GM12873 (cell line): Measurements from ENCODE around the gene NUP153.

Experiments
- TF ChIP-seq, protein P1 (sequence below): IDR thresholded peaks from 2 replicates; pipeline ENCODE4 v1.5.1; 2012; ENCODE audit warnings: low read depth, mild to moderate bottlenecking, moderate library complexity, low read length, control low read depth; ENCODE audit not compliant: insufficient read depth; ENCODE audit errors: missing control alignments

The NUP153 gene

DNA sequence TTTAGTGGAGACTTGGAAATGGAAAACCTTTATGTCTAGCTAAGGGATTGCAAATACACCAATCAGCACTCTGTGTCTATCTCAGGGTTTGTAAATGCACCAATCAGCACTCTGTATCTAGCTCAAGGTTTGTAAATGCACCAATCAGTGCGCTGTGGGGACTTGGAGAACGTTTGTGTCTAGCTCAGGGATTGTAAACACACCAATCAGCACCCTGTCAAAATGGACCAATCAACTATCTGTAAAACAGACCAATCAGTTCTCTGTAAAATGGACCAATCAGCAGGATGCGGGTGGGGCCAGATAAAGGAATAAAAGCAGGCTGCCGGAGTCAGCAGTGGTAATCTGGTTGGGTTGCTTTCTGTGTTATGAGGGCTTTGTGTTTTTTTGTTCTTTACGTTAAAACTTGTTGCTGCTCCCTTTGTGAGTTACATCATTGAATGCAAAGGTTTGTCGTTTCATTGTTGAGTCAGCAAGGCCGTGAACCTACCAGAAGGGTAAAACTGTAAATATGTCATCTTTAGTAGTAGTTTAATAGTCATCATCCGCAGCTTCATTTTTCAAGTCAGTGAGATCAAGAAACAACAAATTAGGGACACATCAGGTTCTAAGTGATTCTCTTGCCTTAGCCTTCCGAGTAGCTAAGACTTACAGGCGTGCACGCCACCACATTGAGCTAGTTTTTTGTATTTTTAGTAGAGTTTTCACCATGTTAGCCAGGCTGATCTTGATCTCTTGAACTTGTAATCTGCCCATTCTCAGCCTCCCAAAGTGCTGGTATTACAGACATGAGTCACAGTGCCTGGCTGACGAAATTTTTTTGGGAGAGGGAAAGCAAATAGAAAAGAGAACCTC lies 22.7 kb upstream of the NUP153 start:
- TF ChIP-seq, protein P1, sequence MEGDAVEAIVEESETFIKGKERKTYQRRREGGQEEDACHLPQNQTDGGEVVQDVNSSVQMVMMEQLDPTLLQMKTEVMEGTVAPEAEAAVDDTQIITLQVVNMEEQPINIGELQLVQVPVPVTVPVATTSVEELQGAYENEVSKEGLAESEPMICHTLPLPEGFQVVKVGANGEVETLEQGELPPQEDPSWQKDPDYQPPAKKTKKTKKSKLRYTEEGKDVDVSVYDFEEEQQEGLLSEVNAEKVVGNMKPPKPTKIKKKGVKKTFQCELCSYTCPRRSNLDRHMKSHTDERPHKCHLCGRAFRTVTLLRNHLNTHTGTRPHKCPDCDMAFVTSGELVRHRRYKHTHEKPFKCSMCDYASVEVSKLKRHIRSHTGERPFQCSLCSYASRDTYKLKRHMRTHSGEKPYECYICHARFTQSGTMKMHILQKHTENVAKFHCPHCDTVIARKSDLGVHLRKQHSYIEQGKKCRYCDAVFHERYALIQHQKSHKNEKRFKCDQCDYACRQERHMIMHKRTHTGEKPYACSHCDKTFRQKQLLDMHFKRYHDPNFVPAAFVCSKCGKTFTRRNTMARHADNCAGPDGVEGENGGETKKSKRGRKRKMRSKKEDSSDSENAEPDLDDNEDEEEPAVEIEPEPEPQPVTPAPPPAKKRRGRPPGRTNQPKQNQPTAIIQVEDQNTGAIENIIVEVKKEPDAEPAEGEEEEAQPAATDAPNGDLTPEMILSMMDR, result no peak

DNA sequence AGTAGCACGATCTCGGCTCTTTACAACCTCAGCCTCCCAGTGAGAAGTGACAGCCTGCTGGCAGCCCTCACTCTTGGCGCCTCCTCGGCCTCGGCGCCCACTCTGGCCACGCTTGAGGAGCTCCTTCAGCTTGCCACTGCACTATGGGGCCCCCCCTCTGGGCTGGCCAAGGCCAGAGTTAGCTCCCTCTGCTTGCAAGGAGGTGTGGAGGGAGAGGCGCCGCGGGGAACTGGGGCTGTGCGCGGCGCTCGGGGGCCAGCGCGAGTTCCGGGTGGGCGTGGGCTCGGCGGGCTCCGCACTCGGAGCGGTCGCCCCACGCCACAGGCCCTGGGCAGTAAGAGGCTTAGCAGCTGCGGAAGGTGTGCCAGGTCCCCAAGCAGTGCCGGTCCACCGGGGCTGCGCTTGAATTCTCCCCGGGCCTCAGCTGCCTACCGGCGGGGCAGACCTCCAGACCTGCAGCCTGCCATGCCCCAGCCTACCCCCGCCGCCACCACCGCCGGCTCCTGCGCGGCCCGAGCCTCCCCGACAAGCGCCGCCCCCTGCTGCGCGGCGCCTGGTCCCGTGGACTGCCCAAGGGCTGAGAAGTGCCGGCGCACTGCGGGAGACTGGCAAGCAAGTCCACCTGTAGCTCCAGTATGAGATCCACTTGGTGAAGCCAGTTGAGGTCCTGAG lies 22.0 kb upstream of the NUP153 start:
- TF ChIP-seq, protein P1, result no peak

DNA sequence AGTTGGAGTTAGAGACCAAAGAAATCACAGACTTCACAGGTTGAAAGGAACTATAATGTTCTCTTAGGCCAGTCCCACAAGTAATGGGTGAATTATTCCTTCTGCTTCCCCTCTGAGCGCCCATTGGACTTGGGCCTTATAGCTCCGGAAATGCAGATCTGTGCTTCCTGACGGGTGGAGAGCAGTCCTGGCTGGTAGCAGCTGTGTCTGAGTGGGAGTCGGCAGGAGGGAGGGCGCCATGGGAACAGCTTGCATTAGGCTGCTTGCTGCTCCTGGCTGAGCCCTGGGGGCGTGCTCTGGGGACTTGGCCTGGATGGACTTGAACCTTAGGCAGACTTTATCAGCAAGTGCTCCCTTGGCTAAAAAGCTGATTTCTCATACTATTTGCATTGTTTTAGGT lies 18.4 kb upstream of the NUP153 start:
- TF ChIP-seq, protein P1, result no peak

DNA sequence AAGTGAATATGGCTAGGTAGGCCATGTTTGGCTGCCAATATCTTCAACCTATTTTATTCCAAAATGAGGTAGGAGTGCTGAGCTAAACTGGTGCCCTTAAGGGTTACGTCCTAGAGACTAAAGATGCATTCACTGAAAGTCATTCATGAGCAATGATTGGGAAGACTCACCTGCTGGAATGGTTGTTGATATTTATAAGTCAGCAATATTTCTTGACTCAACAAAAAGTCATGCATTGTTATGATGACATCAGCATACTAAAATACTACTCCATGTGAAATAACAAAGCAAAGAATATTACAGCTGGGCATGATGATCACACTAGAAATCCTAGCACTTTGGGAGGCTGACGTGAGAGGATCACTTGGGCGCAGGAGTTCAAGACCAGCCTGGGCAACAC lies 17.6 kb upstream of the NUP153 start:
- TF ChIP-seq, protein P1, result no peak

DNA sequence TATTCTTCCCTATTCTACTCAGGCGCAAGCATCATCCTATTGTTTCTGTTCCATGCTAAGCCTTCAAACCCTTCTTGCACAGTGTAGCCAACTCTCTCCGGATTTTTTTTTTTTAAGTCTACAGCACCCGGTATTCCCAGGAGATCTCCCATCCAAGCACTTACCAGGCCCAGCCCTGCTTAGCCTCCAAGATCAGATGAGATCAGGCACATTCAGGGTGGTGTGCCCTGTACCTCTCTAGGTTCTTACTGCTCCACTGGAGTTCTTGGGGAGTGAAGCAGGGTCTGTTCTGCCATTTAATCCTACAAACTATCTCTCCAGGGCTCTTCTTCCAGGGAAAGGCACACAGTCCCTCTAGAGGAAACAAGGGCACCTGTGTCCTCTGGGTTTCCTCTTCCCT lies 14.9 kb upstream of the NUP153 start:
- TF ChIP-seq, protein P1, result no peak

DNA sequence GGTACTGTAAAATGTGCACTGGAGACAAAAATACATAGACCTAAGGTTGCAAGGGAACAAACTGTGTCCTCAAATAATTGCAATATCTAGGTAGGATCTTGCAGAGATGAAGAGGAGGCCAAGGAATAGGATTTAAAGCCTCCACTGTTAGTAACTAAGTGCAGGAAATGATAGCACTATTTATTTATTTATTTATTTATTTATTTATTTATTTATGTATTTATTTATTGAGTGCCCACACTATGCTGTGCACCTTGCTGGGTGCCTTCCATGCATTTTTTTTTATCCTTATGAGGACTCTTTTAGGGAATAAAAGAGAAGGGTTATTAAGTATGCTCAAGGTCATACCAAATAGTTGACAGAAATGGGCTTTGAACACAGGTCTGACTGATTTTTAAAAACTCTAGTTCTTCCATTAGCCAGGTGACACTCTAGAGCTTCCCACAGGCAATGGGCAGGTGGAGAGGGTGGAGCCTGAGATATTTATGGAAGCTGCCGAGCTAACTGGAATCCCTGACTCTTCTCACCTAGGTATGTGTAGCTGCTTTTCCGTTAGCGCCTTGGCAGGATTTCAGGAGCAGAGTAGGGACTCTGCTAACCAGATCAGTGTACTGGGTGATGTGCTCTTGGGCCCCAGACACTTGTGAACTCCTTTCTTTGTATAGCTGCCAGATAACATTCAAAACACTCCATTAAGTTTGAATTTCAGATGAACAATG lies 12.8 kb upstream of the NUP153 start:
- TF ChIP-seq, protein P1, result no peak

DNA sequence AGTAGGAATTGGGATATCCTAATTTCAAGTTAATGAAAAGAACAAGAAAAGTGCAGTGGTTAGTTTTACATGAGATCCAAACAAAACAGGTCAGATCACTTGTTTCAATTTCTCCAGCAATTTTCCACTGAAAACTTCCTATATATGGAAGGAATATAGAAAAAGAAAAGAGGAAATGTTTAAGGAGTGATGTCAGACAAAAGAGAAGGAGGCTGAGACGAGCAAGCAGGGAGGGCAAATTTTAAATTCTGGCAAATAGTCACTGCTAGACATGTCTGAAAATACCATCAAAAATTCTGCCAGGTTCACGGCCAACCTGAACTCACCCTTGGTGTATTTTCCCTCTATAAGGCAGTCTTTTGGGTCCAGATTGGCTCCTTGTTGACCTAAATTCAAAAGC lies 9.5 kb upstream of the NUP153 start:
- TF ChIP-seq, protein P1, result no peak
